ENCODE data around the gene SOWAHD. TPM values are rescaled to one million over a fixed set of nuclear protein-coding genes. Genes with fewer than 3 reads are reported as not detected.

The SOWAHD gene, protein sequence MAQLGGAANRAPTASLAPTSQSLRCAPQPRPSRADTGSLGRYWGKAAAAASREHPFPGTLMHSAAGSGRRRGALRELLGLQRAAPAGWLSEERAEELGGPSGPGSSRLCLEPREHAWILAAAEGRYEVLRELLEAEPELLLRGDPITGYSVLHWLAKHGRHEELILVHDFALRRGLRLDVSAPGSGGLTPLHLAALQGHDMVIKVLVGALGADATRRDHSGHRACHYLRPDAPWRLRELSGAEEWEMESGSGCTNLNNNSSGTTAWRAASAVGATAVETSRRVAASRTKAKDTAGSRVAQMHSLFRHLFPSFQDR
- 0.35 and 0.45 TPM in 2 replicates for total RNA-seq

DNA sequence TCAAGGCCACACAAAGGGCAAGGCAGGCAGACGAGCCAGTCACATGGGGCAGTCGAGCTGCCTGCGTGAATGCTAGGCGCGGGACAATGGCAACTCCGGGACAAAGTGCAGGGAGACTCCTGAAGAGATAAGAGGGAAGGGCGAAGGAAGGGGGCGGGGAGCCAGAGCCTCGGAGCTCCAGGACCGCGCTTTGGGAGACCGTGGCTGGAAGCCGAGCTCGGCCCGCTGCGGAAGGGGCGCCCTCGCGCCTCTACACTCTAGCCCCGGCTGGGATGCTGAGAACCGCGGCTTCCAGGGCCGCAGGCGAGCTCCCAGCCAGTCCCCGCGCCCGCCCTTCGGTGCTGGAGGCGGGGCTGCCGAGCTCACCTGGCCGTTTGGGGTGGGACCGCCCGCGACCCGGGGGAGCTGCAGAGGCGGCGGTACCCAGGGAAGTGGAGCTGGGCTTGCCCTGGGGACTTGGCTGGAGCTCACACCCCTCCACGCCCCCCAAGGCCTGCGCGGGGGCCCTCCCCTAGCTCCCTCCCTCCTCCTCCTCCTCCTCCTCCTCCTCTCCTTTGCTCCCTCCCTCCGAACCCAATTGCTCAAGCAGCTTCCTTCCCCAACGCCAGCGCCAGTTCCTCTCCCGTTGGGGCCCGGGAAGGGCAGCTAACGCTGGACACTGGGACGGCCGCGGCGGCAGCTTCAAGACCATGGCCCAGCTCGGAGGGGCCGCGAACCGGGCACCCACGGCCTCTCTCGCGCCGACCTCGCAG, at the start of gene SOWAHD:
SOWAHD (plus strand) TSS at position 610 of the 752 bp plus-strand sequence; CDS start at position 690, 80 bp downstream.
- peak within 1 kb of the TSS; percentile 99 for H3K27ac Mint-ChIP-seq
- H3K27me3 Mint-ChIP-seq, result no peaks in the 10 kb centered on the region
- peaks cover 44% of the 10 kb centered on the region for H3K4me1 Mint-ChIP-seq
- peak within 1 kb of the TSS; percentile 80 for H3K4me3 Mint-ChIP-seq
- peak; percentile 77 for DNase-seq
- intact Hi-C loops (cut with micrococcal nuclease), result loop anchor here (2.0 to 10.0 kb wide), 8 partner anchors 34 to 1411 kb away; partner anchors contain the start of genes NDUFA1, RNF113A, RPL39 and SEPTIN6
- H3K36me3 Mint-ChIP-seq (ENCODE audit: low read depth), result no peaks in the 10 kb centered on the region
- H3K9me3 Mint-ChIP-seq, result no peaks in the 10 kb centered on the region

DNA sequence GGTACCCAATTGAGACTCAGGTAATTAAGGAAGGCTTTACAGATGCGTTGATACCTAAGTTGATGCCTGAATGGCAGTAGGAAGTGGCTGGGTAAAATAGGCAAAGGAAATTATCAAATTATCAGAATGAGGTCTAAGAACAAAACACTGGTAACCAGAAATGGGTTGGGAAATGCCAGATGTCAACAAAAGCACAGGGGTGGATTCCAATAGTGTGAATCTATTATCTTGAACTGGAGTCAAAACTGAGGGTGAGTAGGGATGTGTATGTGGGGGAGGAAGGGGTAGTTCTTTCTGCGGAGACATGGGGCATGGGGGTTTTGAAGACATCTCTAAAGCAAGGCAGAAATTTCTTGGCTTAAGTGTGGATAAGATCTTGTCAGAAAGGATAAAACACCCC, 49.5 kb upstream of the SOWAHD start:
- intact Hi-C loops (cut with micrococcal nuclease), result no loop called here
- H3K4me1 Mint-ChIP-seq, result peaks cover 4% of the 10 kb centered on the region
- H3K36me3 Mint-ChIP-seq (ENCODE audit: low read depth), result no peaks in the 10 kb centered on the region
- H3K4me3 Mint-ChIP-seq, result no peak overlapping the region
- H3K9me3 Mint-ChIP-seq, result peaks cover 5% of the 10 kb centered on the region
- H3K27me3 Mint-ChIP-seq, result peaks cover 5% of the 10 kb centered on the region
- H3K27ac Mint-ChIP-seq, result no peak overlapping the region
- DNase-seq, result no peak

DNA sequence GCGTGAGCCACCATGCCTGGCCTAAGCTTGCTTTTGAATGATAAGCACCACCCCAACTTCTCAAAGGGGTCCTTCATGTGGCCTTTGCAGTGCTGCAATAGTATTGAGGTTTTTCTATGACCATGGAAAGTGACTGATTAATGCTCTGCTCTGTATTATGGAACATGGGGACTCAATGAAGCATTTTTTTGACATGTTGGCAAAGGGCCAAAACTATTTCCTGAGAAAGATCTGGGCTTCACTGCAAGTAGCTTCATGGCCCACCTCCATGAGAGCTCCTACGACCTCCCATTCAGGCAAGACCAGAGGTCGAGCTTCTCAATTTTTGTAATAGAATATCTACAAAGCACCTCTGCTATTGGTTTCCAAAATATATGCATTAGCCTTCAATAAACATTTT, 48.8 kb upstream of the SOWAHD start:
- Mint-ChIP-seq H3K4me3 (no peak overlapping the region), H3K9me3 (peaks cover 5% of the 10 kb centered on the region), H3K27me3 (peaks cover 5% of the 10 kb centered on the region), H3K36me3 (ENCODE audit: low read depth) (no peaks in the 10 kb centered on the region), H3K27ac (no peak overlapping the region), H3K4me1 (peaks cover 4% of the 10 kb centered on the region)
- intact Hi-C loops (cut with micrococcal nuclease), result no loop called here
- DNase-seq, result no peak

DNA sequence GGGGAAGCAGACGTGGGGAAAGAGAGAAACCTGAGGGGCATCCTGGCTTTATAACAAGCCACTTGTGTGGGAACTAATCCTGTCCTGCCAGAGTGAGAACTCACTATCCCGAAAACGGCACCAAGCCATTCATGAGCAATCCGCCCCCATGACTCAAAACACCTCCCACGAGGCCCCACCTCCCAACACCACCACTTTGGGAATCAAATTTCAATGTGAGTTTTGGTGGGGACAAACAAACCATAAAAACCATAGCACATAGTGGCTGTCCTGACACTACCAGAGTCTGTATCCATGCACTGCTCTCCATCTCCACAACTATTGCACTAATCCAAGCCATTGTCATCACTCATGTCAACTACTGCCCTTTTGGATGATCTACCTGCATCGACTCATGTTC, 36.9 kb upstream of the SOWAHD start:
- Mint-ChIP-seq H3K4me1 (no peaks in the 10 kb centered on the region), H3K4me3 (no peak overlapping the region), H3K27ac (no peak overlapping the region), H3K27me3 (peaks cover 3% of the 10 kb centered on the region), H3K9me3 (no peaks in the 10 kb centered on the region), H3K36me3 (ENCODE audit: low read depth) (no peaks in the 10 kb centered on the region)
- intact Hi-C loops (cut with micrococcal nuclease), result no loop called here
- no peak for DNase-seq

DNA sequence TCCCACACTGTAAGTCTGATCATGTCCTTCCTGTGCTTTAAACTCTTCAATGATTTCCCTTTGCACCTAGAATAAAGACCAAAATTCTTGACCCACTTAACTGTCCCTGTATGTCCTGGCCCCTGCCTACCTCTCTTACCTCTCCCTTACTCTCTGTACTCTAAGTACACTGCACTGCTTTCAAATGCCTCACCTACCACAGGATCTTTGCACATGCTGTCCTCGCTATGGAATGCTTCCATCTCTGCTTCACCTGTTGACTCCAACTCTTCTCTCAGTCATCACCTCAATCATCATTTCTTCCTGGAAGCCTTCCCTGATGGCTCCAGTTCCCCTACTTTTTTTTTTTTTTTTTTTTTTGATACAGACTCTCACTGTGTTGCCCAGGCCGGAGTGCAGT, 36.5 kb upstream of the SOWAHD start:
- intact Hi-C loops (cut with micrococcal nuclease), result no loop called here
- Mint-ChIP-seq H3K4me3 (no peak overlapping the region), H3K9me3 (no peaks in the 10 kb centered on the region), H3K27me3 (no peaks in the 10 kb centered on the region), H3K27ac (no peak overlapping the region), H3K4me1 (peaks cover under 1% of the 10 kb centered on the region), H3K36me3 (ENCODE audit: low read depth) (no peaks in the 10 kb centered on the region)
- DNase-seq, result no peak

DNA sequence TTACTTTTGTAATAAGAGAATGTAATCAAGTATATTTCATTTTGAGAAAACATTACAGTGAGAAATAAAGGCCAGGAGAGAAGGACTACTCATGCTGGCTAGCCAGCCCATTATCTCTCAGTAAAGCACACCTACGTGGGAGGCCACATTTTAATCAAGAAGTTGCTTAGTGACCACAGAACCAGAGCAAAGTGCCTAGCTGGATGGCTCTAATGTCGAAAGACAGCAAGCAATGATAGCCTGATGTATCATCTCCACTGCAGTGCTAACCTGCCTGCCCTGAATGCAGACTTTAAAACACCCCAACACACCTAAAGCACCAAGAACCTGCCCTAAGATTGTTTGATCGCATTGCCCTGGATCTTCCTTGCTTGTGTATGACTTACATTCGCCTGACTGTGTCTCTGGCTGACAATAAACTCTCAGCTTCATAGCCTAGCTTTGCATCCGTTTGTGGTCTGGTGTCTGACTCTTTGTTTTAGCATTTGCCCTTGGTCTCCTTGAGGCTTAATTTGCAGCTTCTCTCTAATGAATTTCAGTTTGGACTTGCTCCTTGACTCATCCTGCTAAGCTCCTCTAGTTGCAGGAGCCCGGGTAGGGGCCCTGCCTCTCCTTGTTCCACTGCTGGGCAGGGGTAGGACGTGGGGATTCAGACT, 31.4 kb upstream of the SOWAHD start:
- peak; percentile 68 for DNase-seq
- intact Hi-C loops (cut with micrococcal nuclease), result no loop called here
- no peaks in the 10 kb centered on the region for H3K36me3 Mint-ChIP-seq (ENCODE audit: low read depth)
- H3K4me3 Mint-ChIP-seq, result peak overlapping the region; percentile 49
- peaks cover 5% of the 10 kb centered on the region for H3K4me1 Mint-ChIP-seq
- no peaks in the 10 kb centered on the region for H3K27me3 Mint-ChIP-seq
- peak overlapping the region; percentile 59 for H3K27ac Mint-ChIP-seq
- no peaks in the 10 kb centered on the region for H3K9me3 Mint-ChIP-seq

DNA sequence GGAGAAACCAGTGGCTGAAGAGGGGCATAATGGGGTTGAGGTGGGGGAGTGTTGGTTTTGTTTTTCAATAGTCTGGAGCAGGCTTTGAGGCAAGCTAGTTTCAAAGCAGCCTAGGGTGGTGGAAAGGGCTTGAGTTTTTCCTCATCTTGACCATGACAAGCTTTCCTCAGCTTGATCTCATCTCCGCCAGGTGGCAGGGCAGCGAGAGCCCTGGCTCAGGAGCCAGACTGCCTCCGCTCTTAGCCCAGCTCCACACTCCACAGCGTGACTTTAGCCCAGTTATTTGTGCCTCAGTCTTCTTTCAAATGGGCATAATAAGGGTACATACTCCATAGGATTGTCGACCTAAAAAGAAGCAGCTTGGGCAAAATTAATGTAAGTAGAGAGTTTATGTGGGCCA, 29.9 kb upstream of the SOWAHD start:
- Mint-ChIP-seq H3K4me3 (no peak overlapping the region), H3K4me1 (peaks cover 5% of the 10 kb centered on the region), H3K36me3 (ENCODE audit: low read depth) (no peaks in the 10 kb centered on the region), H3K27ac (no peak overlapping the region), H3K9me3 (no peaks in the 10 kb centered on the region), H3K27me3 (no peaks in the 10 kb centered on the region)
- intact Hi-C loops (cut with micrococcal nuclease), result no loop called here
- DNase-seq, result no peak

DNA sequence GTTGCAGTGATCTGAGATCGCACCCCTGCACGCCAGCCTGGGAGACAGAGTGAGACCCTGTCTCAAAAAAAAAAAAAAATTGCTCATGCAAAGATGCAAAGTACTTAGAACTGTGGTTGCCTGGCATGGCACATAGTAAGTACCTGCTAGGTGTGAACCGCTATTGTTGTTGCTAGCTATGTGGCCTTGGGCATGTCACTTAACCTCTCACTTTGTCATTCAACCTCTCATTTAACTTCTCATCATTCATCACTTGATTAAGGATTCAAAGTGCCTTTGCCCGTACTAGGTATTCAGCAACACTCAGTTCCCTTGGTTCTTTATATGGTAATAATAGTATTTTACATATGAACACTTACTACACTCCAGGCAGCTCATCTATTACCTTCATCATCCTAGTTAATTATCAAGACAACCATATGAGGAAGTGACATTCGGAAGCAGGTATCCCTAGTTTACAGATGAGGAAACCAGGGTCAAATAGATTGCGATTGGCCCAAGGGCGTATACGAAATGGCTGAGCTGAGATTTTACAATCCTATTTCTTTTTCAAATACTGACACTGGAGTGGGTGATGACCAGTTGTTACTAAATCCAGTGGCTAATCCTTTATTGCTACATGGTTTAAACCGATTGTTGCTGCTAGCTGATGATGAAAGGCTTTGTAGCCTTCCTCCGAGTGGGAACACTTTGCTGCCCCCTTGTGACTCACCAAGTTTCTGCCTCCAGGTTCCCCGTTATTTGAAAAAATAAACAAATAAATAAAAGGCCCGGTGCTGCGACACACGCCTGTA, 28.8 kb upstream of the SOWAHD start:
- Mint-ChIP-seq H3K27me3 (no peaks in the 10 kb centered on the region), H3K27ac (no peak overlapping the region), H3K4me1 (peaks cover 5% of the 10 kb centered on the region)

DNA sequence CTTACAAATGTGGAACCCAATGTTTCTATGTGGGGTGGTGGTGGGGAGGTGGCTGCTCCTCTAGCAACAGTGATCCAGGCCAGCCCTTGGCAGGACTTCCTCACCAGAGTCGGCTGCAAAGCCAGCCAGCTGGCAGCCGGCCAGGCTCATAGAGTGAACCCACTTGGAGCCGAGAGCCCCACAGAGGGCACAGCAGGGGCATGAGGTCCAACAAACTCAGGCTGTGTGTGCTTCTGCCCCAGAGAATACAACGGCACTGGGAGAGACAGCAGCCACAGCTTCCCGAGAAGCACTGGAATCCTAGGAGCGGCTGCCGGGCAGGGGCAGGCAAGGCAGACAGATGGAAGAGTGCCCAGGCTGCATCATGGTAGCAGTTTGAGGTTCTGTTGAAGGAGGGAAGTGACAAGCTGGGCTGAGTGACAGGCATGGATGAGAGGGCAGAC, 23.5 kb upstream of the SOWAHD start:
- H3K36me3 Mint-ChIP-seq (ENCODE audit: low read depth), result no peaks in the 10 kb centered on the region
- H3K4me3 Mint-ChIP-seq, result no peak overlapping the region
- DNase-seq, result no peak
- peaks cover 2% of the 10 kb centered on the region for H3K27me3 Mint-ChIP-seq
- H3K9me3 Mint-ChIP-seq, result no peaks in the 10 kb centered on the region
- no peak overlapping the region for H3K27ac Mint-ChIP-seq
- intact Hi-C loops (cut with micrococcal nuclease), result loop anchor here (5.0 kb wide), 2 partner anchors 38 to 128 kb away; partner anchors contain the start of gene NKRF
- H3K4me1 Mint-ChIP-seq, result no peaks in the 10 kb centered on the region

More for the DNA sequence above, 28.8 kb upstream of the SOWAHD start:
- no peak overlapping the region for H3K4me3 Mint-ChIP-seq
- H3K9me3 Mint-ChIP-seq, result no peaks in the 10 kb centered on the region
- peak; percentile 88 for DNase-seq
- H3K36me3 Mint-ChIP-seq (ENCODE audit: low read depth), result no peaks in the 10 kb centered on the region
- intact Hi-C loops (cut with micrococcal nuclease), result loop anchor here (1.0 to 5.0 kb wide), 3 partner anchors 32 to 213 kb away; partner anchors contain the start of gene NKRF

DNA sequence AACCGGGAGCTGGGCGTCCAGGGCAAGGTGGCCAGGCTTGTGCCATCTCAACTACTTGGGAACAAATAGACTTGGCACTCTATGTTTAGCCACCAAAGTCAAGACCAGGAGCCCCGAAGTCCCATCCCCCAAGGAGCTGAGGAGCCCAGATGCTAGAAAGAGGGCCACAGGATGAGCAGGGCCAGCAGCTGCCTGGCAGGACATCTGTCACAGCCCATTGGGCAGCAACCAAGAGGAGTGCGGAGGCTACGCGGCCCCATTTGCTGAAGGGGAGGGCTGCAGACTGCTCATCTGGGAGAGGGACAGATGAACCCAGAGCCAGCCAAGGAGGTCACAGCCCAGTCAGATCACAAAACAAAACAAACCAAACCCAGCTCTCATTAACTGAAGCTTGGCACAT, 22.9 kb upstream of the SOWAHD start:
- Mint-ChIP-seq H3K4me3 (no peak overlapping the region), H3K4me1 (no peaks in the 10 kb centered on the region), H3K27ac (no peak overlapping the region), H3K27me3 (peaks cover 2% of the 10 kb centered on the region), H3K36me3 (ENCODE audit: low read depth) (no peaks in the 10 kb centered on the region), H3K9me3 (no peaks in the 10 kb centered on the region)
- intact Hi-C loops (cut with micrococcal nuclease), result no loop called here
- DNase-seq, result no peak

DNA sequence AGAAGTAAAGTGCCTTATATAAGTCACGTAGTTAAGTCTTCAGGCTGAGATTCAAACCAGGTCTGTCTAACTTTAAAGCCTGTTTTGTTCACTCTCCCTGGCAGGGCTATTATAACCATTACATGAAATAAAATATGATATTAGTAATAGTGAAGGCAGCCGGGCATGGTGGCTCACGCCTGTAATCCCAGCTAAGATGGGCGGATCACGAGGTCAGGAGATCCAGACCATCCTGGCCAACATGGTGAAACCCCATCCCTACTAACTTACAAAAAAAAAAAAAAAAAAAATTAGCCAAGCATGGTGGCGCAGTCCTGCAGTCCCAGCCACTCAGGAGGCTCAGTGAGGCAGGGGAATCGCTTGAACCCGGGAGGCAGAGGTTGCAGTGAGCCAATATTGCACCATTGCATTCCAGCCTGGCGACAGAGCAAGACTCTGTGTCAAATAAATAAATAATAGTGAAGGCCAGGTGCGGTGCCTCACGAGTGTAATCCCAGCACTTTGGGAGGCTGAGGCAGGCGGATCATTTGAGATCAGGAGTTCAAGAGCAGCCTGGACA, 22.1 kb upstream of the SOWAHD start:
- Mint-ChIP-seq H3K4me3 (no peak overlapping the region), H3K27me3 (peaks cover 2% of the 10 kb centered on the region), H3K27ac (no peak overlapping the region), H3K9me3 (no peaks in the 10 kb centered on the region), H3K36me3 (ENCODE audit: low read depth) (no peaks in the 10 kb centered on the region), H3K4me1 (no peaks in the 10 kb centered on the region)
- DNase-seq, result no peak
- intact Hi-C loops (cut with micrococcal nuclease), result no loop called here

DNA sequence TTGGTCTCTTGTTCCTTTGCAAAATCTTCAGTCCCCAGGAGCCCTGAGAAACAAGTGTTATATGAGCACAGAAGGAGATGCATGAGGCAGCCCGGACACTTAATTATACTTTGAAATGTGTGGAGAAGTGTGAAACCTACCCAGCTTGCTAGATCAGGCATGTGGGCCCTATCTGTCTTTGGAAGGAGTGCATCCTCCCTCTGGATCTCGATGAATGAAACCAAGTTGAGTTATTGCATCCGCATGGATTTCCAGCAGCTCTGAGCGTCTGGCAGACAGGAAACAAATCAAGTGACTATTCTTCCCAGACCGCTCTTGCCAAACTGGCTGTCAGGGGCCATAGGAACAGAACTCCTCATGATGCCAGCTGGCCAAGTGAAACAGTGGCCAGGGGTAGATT, 19.6 kb upstream of the SOWAHD start:
- no peak for DNase-seq
- H3K27me3 Mint-ChIP-seq, result peaks cover 2% of the 10 kb centered on the region
- no peak overlapping the region for H3K27ac Mint-ChIP-seq
- H3K9me3 Mint-ChIP-seq, result no peaks in the 10 kb centered on the region
- no peak overlapping the region for H3K4me3 Mint-ChIP-seq
- no peaks in the 10 kb centered on the region for H3K4me1 Mint-ChIP-seq
- intact Hi-C loops (cut with micrococcal nuclease), result no loop called here
- no peaks in the 10 kb centered on the region for H3K36me3 Mint-ChIP-seq (ENCODE audit: low read depth)

DNA sequence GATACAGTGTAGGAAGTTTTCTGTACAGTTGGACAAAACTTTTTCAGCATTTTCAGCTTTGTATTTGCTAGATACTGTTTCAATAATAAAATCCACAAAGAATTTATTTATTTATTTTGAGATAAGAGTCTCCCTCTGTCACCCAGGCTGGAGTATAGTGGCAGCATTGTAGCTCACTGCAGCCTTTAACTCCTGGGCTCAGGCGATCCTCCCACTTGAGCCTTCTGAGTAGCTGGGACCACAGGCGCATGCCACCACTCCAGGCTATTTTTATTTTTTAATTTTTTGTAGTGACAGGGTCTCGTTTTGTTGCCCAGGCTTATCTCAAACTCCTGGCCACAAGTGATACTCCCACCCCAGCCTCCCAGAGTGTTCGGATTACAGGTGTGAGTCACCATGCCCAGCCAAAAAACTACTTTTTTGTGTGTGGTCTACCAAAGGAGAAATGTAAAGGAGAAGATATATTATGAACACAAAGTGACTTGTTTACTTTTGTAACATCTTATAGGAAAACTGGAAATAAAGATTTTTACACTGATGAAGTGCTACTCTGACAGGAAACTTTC, 13.0 kb upstream of the SOWAHD start:
- H3K27me3 Mint-ChIP-seq, result no peaks in the 10 kb centered on the region
- DNase-seq, result no peak
- H3K9me3 Mint-ChIP-seq, result no peaks in the 10 kb centered on the region
- intact Hi-C loops (cut with micrococcal nuclease), result no loop called here
- no peaks in the 10 kb centered on the region for H3K4me1 Mint-ChIP-seq
- no peaks in the 10 kb centered on the region for H3K36me3 Mint-ChIP-seq (ENCODE audit: low read depth)
- no peak overlapping the region for H3K27ac Mint-ChIP-seq
- no peak overlapping the region for H3K4me3 Mint-ChIP-seq

All from activated CD4-positive, alpha-beta T cell treated with anti-CD3 and anti-CD28 coated beads, Interleukin-2, amount 10 ng/mL, durations not matched to agents 24 days and 14 days (primary cell).